HG02884 (cell line): ENCODE results near the gene CMC4.

Experiments
- ATAC-seq: cut with Tn5 transposase; IDR thresholded peaks from one replicate; pipeline ENCODE4 v1.9.1; 2021; ENCODE audit warnings: mild to moderate bottlenecking, moderate library complexity; ENCODE audit not compliant: unreplicated experiment

CMC4 gene

GRCh38 chrX:155054255-155054654, 16.7 kb downstream of the CMC4 start:
- ATAC-seq, result no peak

GRCh38 chrX:155053656-155054055, 17.3 kb downstream of the CMC4 start:
- no peak for ATAC-seq

- no peak for ATAC-seq
These were observed 18.0 kb downstream of the CMC4 start for GRCh38 chrX:155052738-155053498.

GRCh38 chrX:155048977-155049619, 21.8 kb downstream of the CMC4 start:
- ATAC-seq, result no peak

GRCh38 chrX:155046811-155047528, 24.0 kb downstream of the CMC4 start:
- ATAC-seq, result no peak

- no peak for ATAC-seq
These were observed 24.7 kb downstream of the CMC4 start for GRCh38 chrX:155046129-155046810.

GRCh38 chrX:155035688-155036087, 35.2 kb downstream of the CMC4 start:
- no peak for ATAC-seq

GRCh38 chrX:155031657-155032056, 39.3 kb downstream of the CMC4 start:
- no peak for ATAC-seq

GRCh38 chrX:155028877-155029291, 42.1 kb downstream of the CMC4 start:
- ATAC-seq, result no peak

GRCh38 chrX:155028129-155028528, 42.8 kb downstream of the CMC4 start:
- no peak for ATAC-seq

GRCh38 chrX:155027509-155028066, 43.3 kb downstream of the CMC4 start:
- ATAC-seq, result no peak

GRCh38 chrX:155026727-155027508, 44.0 kb downstream of the CMC4 start, which contains the start of gene FUNDC2:
Gene FUNDC2, plus strand, starts transcription at chrX:155026844. Its CDS starts 95 bp downstream, at chrX:155026939.
- peak; percentile 85 for ATAC-seq

GRCh38 chrX:155026420-155026726, 44.6 kb downstream of the CMC4 start:
- ATAC-seq, result no peak

- ATAC-seq, result no peak
These were observed 46.8 kb downstream of the CMC4 start for GRCh38 chrX:155023907-155024833.

GRCh38 chrX:155022585-155022984, 48.4 kb downstream of the CMC4 start, which contains the start of gene F8:
Gene F8, minus strand, starts transcription at chrX:155022723. Its CDS starts 171 bp downstream, at chrX:155022552.
- ATAC-seq, result no peak

GRCh38 chrX:155020591-155020990, 50.3 kb downstream of the CMC4 start:
- ATAC-seq, result no peak
